Measurements from ENCODE around the gene PRRT1. TPM values are rescaled to one million over a fixed set of nuclear protein-coding genes. Genes with fewer than 3 reads are reported as not detected.
"Not testable (repeated sequence)": the region's sequence is repeated elsewhere in the genome, so short reads cannot be mapped to it uniquely, and the experiment has no call there.

Gene PRRT1
- total RNA-seq, 1 donor from 2014 or later: 2.8 TPM

- no peak for DNase-seq (ENCODE audit: low spot score)
Measured at GRCh38 chr6:32188381-32189068, 36.8 kb upstream of the PRRT1 start.

GRCh38 chr6:32187725-32188380, 36.1 kb upstream of the PRRT1 start:
- not testable (repeated sequence) for DNase-seq (ENCODE audit: low spot score)

GRCh38 chr6:32187009-32187709, 35.4 kb upstream of the PRRT1 start:
- DNase-seq (ENCODE audit: low spot score): no peak

- DNase-seq (ENCODE audit: low spot score): not testable (repeated sequence)
Measured at GRCh38 chr6:32186151-32186840, 34.6 kb upstream of the PRRT1 start.

- peak; percentile 81 for DNase-seq (ENCODE audit: low spot score)
Measured at GRCh38 chr6:32185681-32186131, 34.0 kb upstream of the PRRT1 start.

GRCh38 chr6:32184084-32184640, 32.4 kb upstream of the PRRT1 start, which contains the start of gene AGER:
Gene AGER (minus strand): TSS chr6:32184253. CDS start chr6:32184222, 31 bp downstream.
- DNase-seq (ENCODE audit: low spot score): no peak

- DNase-seq (ENCODE audit: low spot score): no peak
Measured at GRCh38 chr6:32183483-32184083, 31.8 kb upstream of the PRRT1 start.

- no peak for DNase-seq (ENCODE audit: low spot score)
Measured at GRCh38 chr6:32183030-32183429, 31.3 kb upstream of the PRRT1 start.

- no peak for DNase-seq (ENCODE audit: low spot score)
Measured at GRCh38 chr6:32182555-32182981, 30.8 kb upstream of the PRRT1 start.

- DNase-seq (ENCODE audit: low spot score): no peak
Measured at GRCh38 chr6:32181915-32182529, 30.3 kb upstream of the PRRT1 start.

- DNase-seq (ENCODE audit: low spot score): no peak
Measured at GRCh38 chr6:32181148-32181702, 29.5 kb upstream of the PRRT1 start.

GRCh38 chr6:32179766-32180405, 28.1 kb upstream of the PRRT1 start:
- DNase-seq (ENCODE audit: low spot score): no peak

- no peak for DNase-seq (ENCODE audit: low spot score)
Measured at GRCh38 chr6:32178547-32179440, 27.1 kb upstream of the PRRT1 start.

GRCh38 chr6:32177788-32178546, 26.2 kb upstream of the PRRT1 start, which contains the start of gene RNF5:
Gene RNF5 (plus strand): TSS chr6:32178405. CDS start chr6:32178512, 107 bp downstream.
- peak; percentile 98 for DNase-seq (ENCODE audit: low spot score)

GRCh38 chr6:32177183-32177787, 25.5 kb upstream of the PRRT1 start:
- DNase-seq (ENCODE audit: low spot score): no peak

GRCh38 chr6:32176476-32177182, 24.9 kb upstream of the PRRT1 start:
- DNase-seq (ENCODE audit: low spot score): no peak
